Measurements from ENCODE around the gene C21orf58. TPM values are rescaled to one million over a fixed set of nuclear protein-coding genes. Genes with fewer than 3 reads are reported as not detected.

The C21orf58 gene
- total RNA-seq, 4 donors from 2014 or later, result 2.2 to 11.1 (median 3.0) TPM

DNA sequence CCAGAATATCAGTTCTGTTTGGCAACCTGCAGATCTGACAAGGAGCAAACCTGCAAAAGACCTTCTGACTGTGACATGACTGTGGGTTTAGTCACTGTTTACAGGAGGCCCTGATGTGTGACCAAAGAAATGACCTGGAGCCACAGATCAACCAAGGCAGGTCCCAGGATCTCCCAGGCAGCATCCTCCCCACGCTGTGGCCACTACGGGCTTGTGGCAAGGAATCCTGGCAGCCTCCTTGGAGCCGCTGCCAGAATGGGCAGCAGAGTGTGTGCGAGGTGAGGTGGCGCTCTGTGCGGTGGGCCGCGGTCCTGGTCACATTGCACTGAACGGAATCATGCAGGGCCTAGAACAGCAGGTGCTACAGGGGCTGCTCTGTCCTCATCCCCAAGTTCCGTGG is 54.2 kb downstream of the C21orf58 start:
- TF ChIP-seq, protein P1, sequence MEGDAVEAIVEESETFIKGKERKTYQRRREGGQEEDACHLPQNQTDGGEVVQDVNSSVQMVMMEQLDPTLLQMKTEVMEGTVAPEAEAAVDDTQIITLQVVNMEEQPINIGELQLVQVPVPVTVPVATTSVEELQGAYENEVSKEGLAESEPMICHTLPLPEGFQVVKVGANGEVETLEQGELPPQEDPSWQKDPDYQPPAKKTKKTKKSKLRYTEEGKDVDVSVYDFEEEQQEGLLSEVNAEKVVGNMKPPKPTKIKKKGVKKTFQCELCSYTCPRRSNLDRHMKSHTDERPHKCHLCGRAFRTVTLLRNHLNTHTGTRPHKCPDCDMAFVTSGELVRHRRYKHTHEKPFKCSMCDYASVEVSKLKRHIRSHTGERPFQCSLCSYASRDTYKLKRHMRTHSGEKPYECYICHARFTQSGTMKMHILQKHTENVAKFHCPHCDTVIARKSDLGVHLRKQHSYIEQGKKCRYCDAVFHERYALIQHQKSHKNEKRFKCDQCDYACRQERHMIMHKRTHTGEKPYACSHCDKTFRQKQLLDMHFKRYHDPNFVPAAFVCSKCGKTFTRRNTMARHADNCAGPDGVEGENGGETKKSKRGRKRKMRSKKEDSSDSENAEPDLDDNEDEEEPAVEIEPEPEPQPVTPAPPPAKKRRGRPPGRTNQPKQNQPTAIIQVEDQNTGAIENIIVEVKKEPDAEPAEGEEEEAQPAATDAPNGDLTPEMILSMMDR (IDR thresholded peaks at IDR 0.05), result no peak
- TF ChIP-seq POLR2A (IDR thresholded peaks at IDR 0.05), result no peak
- TF ChIP-seq EP300 (IDR thresholded peaks at IDR 0.05), result no peak
- Histone ChIP-seq H3K27ac (no peak overlapping the region), H3K27me3 (no peaks in the 10 kb centered on the region), H3K4me1 (no peaks in the 10 kb centered on the region), H3K4me3 (no peak overlapping the region), H3K9me3 (no peaks in the 10 kb centered on the region), H3K36me3 (peaks cover 4 to 100% (median 58%) of the 10 kb centered on the region in 3 donors)
- no peak for DNase-seq (ENCODE audit: low spot score in 2 of 2)
- 93 to 96% methylated on average over 10 of the region's 10 CpGs for WGBS, 2 donors

DNA sequence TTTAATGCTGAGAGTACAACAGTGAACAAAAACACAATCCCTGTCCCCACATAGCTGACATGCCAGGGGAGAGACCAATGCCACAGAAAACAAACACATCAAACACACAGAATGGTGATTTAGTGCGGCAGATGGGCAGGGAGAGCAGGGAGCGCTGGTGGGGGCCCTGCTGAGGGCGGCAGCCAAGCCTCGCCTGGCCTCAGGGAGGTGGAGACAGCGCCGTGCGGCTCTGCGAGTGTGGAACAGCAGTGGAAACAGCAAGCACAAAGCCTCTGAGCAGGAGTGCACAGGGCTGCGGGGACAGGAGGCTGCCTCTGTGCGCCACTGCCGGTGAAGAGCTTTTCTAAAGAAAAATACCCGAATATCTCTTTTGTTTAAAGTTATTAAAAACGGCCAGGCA is 55.3 kb downstream of the C21orf58 start:
- TF ChIP-seq POLR2A (IDR thresholded peaks at IDR 0.05) (no peak), EP300 (IDR thresholded peaks at IDR 0.05) (no peak)
- TF ChIP-seq, protein P1 (IDR thresholded peaks at IDR 0.05), result no peak
- peaks cover 0 to 98% (median 58%) of the 10 kb centered on the region in 3 donors for H3K36me3 ChIP-seq
- no peak for DNase-seq (ENCODE audit: low spot score in 2 of 2)

DNA sequence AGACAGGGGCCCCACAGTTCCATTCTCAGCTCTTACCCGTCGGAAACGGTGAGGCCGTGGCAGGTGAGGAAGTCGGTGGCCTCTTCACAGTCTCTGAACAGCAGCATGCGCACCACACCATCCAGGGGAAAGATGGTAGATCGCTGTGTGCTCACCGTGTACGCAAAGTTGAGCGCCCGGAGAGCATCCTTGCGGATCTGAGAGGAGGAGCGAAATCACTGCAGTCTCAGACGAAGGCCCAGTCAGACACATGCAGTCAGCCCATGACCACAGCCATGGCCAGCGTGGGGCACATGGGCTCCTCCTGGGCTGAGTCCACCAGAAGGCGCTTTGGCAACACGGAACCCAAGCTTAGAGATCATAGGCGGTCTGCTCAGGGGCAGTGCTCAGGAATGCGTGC is 56.7 kb downstream of the C21orf58 start:
- Histone ChIP-seq H3K27ac (no peak overlapping the region), H3K4me1 (no peaks in the 10 kb centered on the region), H3K9me3 (no peaks in the 10 kb centered on the region), H3K27me3 (no peaks in the 10 kb centered on the region), H3K4me3 (no peak overlapping the region), H3K36me3 (peaks cover 0 to 98% (median 45%) of the 10 kb centered on the region in 3 donors)
- WGBS, 2 donors, result 87 to 95% methylated on average over 19 of the region's 19 CpGs
- DNase-seq (ENCODE audit: low spot score in 2 of 2), result no peak
- TF ChIP-seq EP300 (IDR thresholded peaks at IDR 0.05), result no peak
- no peak for TF ChIP-seq POLR2A (IDR thresholded peaks at IDR 0.05)
- TF ChIP-seq, protein P1 (IDR thresholded peaks at IDR 0.05), result no peak

More for the DNA sequence above, 55.3 kb downstream of the C21orf58 start:
- H3K9me3 ChIP-seq, result no peaks in the 10 kb centered on the region
- H3K4me3 ChIP-seq, result no peak overlapping the region
- H3K27me3 ChIP-seq, result no peaks in the 10 kb centered on the region
- WGBS, 2 donors, result 92 to 93% methylated on average over 13 of the region's 13 CpGs
- H3K27ac ChIP-seq, result no peak overlapping the region
- no peaks in the 10 kb centered on the region for H3K4me1 ChIP-seq

GRCh38 chr21:46265736-46266525 is 57.7 kb downstream of the C21orf58 start:
- no peaks in the 10 kb centered on the region for H3K9me3 ChIP-seq

GRCh38 chr21:46264690-46265144 is 59.0 kb downstream of the C21orf58 start:
- TF ChIP-seq EP300 (IDR thresholded peaks at IDR 0.05) (no peak), POLR2A (IDR thresholded peaks at IDR 0.05) (no peak)
- TF ChIP-seq, protein P1 (IDR thresholded peaks at IDR 0.05), result no peak
- Histone ChIP-seq H3K36me3 (peaks cover 0 to 95% (median 58%) of the 10 kb centered on the region in 3 donors), H3K9me3 (no peaks in the 10 kb centered on the region), H3K27ac (no peak overlapping the region), H3K27me3 (no peaks in the 10 kb centered on the region), H3K4me1 (no peaks in the 10 kb centered on the region), H3K4me3 (no peak overlapping the region)
- 93 to 95% methylated on average over 9 to 10 of the region's 13 CpGs for WGBS, 2 donors
- DNase-seq (ENCODE audit: low spot score in 2 of 2), result no peak

More at GRCh38 chr21:46265736-46266525, 57.7 kb downstream of the C21orf58 start:
- Histone ChIP-seq H3K27me3 (no peaks in the 10 kb centered on the region), H3K27ac (no peak overlapping the region), H3K4me3 (no peak overlapping the region), H3K36me3 (peaks cover 0 to 95% (median 46%) of the 10 kb centered on the region in 3 donors), H3K4me1 (no peaks in the 10 kb centered on the region)
- TF ChIP-seq POLR2A (IDR thresholded peaks at IDR 0.05) (no peak), EP300 (IDR thresholded peaks at IDR 0.05) (no peak)
- TF ChIP-seq, protein P1 (IDR thresholded peaks at IDR 0.05), result no peak
- no peak for DNase-seq (ENCODE audit: low spot score in 2 of 2)
- WGBS, 2 donors, result 82 to 85% methylated on average over 26 of the region's 26 CpGs

Measured in tibial nerve (tissue), 4 donors.